Activated naive CD4-positive, alpha-beta T cell treated with anti-CD3 and anti-CD28 coated beads, Interleukin-2, amount 50 U/mL, for 24 hours (primary cell): ENCODE results near the gene CDC20.

Experiments used
- H3K27ac Mint-ChIP-seq: one replicate; pipeline ENCODE4 v1.8.0; 2021; ENCODE audit warnings: mild to moderate bottlenecking, mixed read lengths
- H3K27me3 Mint-ChIP-seq: one replicate; pipeline ENCODE4 v1.8.0; 2021; ENCODE audit warnings: mixed read lengths
- H3K36me3 Mint-ChIP-seq: one replicate; pipeline ENCODE4 v1.8.0; 2021; ENCODE audit warnings: mixed read lengths
- H3K4me1 Mint-ChIP-seq: one replicate; pipeline ENCODE4 v1.8.0; 2021; ENCODE audit warnings: mixed read lengths
- H3K4me3 Mint-ChIP-seq: one replicate; pipeline ENCODE4 v1.8.0; 2021; ENCODE audit warnings: mild to moderate bottlenecking, mixed read lengths
- H3K9me3 Mint-ChIP-seq: one replicate; pipeline ENCODE4 v1.8.0; 2021; ENCODE audit warnings: mixed read lengths

CDC20 gene

GRCh38 chr1:43348343-43348808 lies 10.4 kb upstream of the CDC20 start:
- no peak overlapping the region for H3K27ac Mint-ChIP-seq
- H3K36me3 Mint-ChIP-seq = peaks cover 1% of the 10 kb centered on the region
- H3K27me3 Mint-ChIP-seq = no peaks in the 10 kb centered on the region
- no peak overlapping the region for H3K4me3 Mint-ChIP-seq
- H3K9me3 Mint-ChIP-seq = no peaks in the 10 kb centered on the region
- peaks cover 13% of the 10 kb centered on the region for H3K4me1 Mint-ChIP-seq

GRCh38 chr1:43348809-43349593 lies 9.8 kb upstream of the CDC20 start:
- Mint-ChIP-seq H3K4me1 (peaks cover 13% of the 10 kb centered on the region), H3K36me3 (peaks cover 1% of the 10 kb centered on the region), H3K9me3 (no peaks in the 10 kb centered on the region), H3K4me3 (peak overlapping the region; percentile 65), H3K27ac (peak overlapping the region; percentile 56), H3K27me3 (no peaks in the 10 kb centered on the region)

GRCh38 chr1:43349594-43350306 lies 9.0 kb upstream of the CDC20 start:
- H3K36me3 Mint-ChIP-seq = peaks cover 3% of the 10 kb centered on the region
- H3K4me1 Mint-ChIP-seq = peaks cover 13% of the 10 kb centered on the region
- H3K4me3 Mint-ChIP-seq = peak overlapping the region; percentile 65
- H3K27me3 Mint-ChIP-seq = no peaks in the 10 kb centered on the region
- H3K27ac Mint-ChIP-seq = peak overlapping the region; percentile 56
- no peaks in the 10 kb centered on the region for H3K9me3 Mint-ChIP-seq

GRCh38 chr1:43350976-43351375 lies 7.8 kb upstream of the CDC20 start:
- Mint-ChIP-seq H3K27me3 (no peaks in the 10 kb centered on the region), H3K9me3 (no peaks in the 10 kb centered on the region), H3K4me3 (no peak overlapping the region), H3K4me1 (peaks cover 13% of the 10 kb centered on the region), H3K27ac (peak overlapping the region; percentile 63), H3K36me3 (peaks cover 3% of the 10 kb centered on the region)

- Mint-ChIP-seq H3K4me1 (peaks cover 13% of the 10 kb centered on the region), H3K27ac (no peak overlapping the region), H3K36me3 (peaks cover 3% of the 10 kb centered on the region), H3K27me3 (no peaks in the 10 kb centered on the region), H3K9me3 (no peaks in the 10 kb centered on the region), H3K4me3 (no peak overlapping the region)
These were observed 7.1 kb upstream of the CDC20 start for GRCh38 chr1:43351421-43352350.

GRCh38 chr1:43352351-43352705 lies 6.5 kb upstream of the CDC20 start:
- no peaks in the 10 kb centered on the region for H3K27me3 Mint-ChIP-seq
- H3K4me3 Mint-ChIP-seq = no peak overlapping the region
- H3K9me3 Mint-ChIP-seq = no peaks in the 10 kb centered on the region
- peaks cover 13% of the 10 kb centered on the region for H3K4me1 Mint-ChIP-seq
- peaks cover 3% of the 10 kb centered on the region for H3K36me3 Mint-ChIP-seq
- H3K27ac Mint-ChIP-seq = no peak overlapping the region

GRCh38 chr1:43352881-43353280 lies 5.9 kb upstream of the CDC20 start:
- Mint-ChIP-seq H3K9me3 (no peaks in the 10 kb centered on the region), H3K27me3 (no peaks in the 10 kb centered on the region), H3K4me1 (peaks cover 15% of the 10 kb centered on the region), H3K4me3 (no peak overlapping the region), H3K27ac (no peak overlapping the region), H3K36me3 (peaks cover 3% of the 10 kb centered on the region)

GRCh38 chr1:43354471-43354870 lies 4.3 kb upstream of the CDC20 start:
- H3K27ac Mint-ChIP-seq = no peak overlapping the region

GRCh38 chr1:43354936-43355335 lies 3.8 kb upstream of the CDC20 start:
- no peak overlapping the region for H3K27ac Mint-ChIP-seq
- peaks cover 21% of the 10 kb centered on the region for H3K4me1 Mint-ChIP-seq
- no peaks in the 10 kb centered on the region for H3K27me3 Mint-ChIP-seq
- peaks cover 3% of the 10 kb centered on the region for H3K36me3 Mint-ChIP-seq
- no peaks in the 10 kb centered on the region for H3K9me3 Mint-ChIP-seq
- H3K4me3 Mint-ChIP-seq = no peak overlapping the region

More at GRCh38 chr1:43354471-43354870, 4.3 kb upstream of the CDC20 start:
- H3K36me3 Mint-ChIP-seq = peaks cover 3% of the 10 kb centered on the region
- H3K9me3 Mint-ChIP-seq = no peaks in the 10 kb centered on the region
- peaks cover 21% of the 10 kb centered on the region for H3K4me1 Mint-ChIP-seq
- H3K27me3 Mint-ChIP-seq = no peaks in the 10 kb centered on the region
- H3K4me3 Mint-ChIP-seq = no peak overlapping the region

GRCh38 chr1:43357251-43357650 lies 1.5 kb upstream of the CDC20 start:
- H3K9me3 Mint-ChIP-seq = no peaks in the 10 kb centered on the region
- peaks cover 2% of the 10 kb centered on the region for H3K36me3 Mint-ChIP-seq
- peaks cover 20% of the 10 kb centered on the region for H3K4me1 Mint-ChIP-seq
- H3K4me3 Mint-ChIP-seq = no peak overlapping the region
- H3K27me3 Mint-ChIP-seq = no peaks in the 10 kb centered on the region
- H3K27ac Mint-ChIP-seq = no peak overlapping the region

GRCh38 chr1:43358121-43358745 lies 548 bp upstream of the CDC20 start:
- H3K27ac Mint-ChIP-seq = peak overlapping the region; percentile 95
- H3K36me3 Mint-ChIP-seq = peaks cover 2% of the 10 kb centered on the region
- H3K27me3 Mint-ChIP-seq = no peaks in the 10 kb centered on the region
- H3K4me3 Mint-ChIP-seq = peak overlapping the region; percentile 91
- no peaks in the 10 kb centered on the region for H3K9me3 Mint-ChIP-seq
- H3K4me1 Mint-ChIP-seq = peaks cover 15% of the 10 kb centered on the region

- H3K4me3 Mint-ChIP-seq = peak overlapping the region; percentile 91
- H3K9me3 Mint-ChIP-seq = no peaks in the 10 kb centered on the region
- peaks cover 3% of the 10 kb centered on the region for H3K36me3 Mint-ChIP-seq
- no peaks in the 10 kb centered on the region for H3K27me3 Mint-ChIP-seq
- no peak overlapping the region for H3K27ac Mint-ChIP-seq
- peaks cover 15% of the 10 kb centered on the region for H3K4me1 Mint-ChIP-seq
These were observed 915 bp downstream of the CDC20 start for GRCh38 chr1:43359696-43360095.

GRCh38 chr1:43360616-43361015 lies 1.8 kb downstream of the CDC20 start:
- peaks cover 3% of the 10 kb centered on the region for H3K36me3 Mint-ChIP-seq
- no peak overlapping the region for H3K4me3 Mint-ChIP-seq
- H3K9me3 Mint-ChIP-seq = no peaks in the 10 kb centered on the region
- no peak overlapping the region for H3K27ac Mint-ChIP-seq
- H3K27me3 Mint-ChIP-seq = no peaks in the 10 kb centered on the region
- peaks cover 23% of the 10 kb centered on the region for H3K4me1 Mint-ChIP-seq

- H3K4me1 Mint-ChIP-seq = peaks cover 24% of the 10 kb centered on the region
- H3K27me3 Mint-ChIP-seq = no peaks in the 10 kb centered on the region
- no peak overlapping the region for H3K27ac Mint-ChIP-seq
- no peaks in the 10 kb centered on the region for H3K9me3 Mint-ChIP-seq
- H3K36me3 Mint-ChIP-seq = peaks cover 3% of the 10 kb centered on the region
- H3K4me3 Mint-ChIP-seq = no peak overlapping the region
These were observed 4.6 kb downstream of the CDC20 start for GRCh38 chr1:43363283-43363934.
